SK-N-SH (cell line): ENCODE results near the gene CUBN. TPM values are rescaled to one million over a fixed set of nuclear protein-coding genes. Genes with fewer than 3 reads are reported as not detected.

Experiments used
- CTCF ChIA-PET: fragments of 300-600, 350-600 bp; formaldehyde crosslinking; extraction: SDS; loops from one replicate; lab custom pipeline; 2021; lab: Yijun Ruan, JAX
- POLR2A ChIA-PET: fragments of 350-600 bp; sonication (Branson Sonifier 250); formaldehyde crosslinking; extraction: SDS; loops from one replicate; lab custom pipeline; 2020; ENCODE audit warnings: antibody characterized with exemption, inconsistent platforms; lab: Yijun Ruan, JAX
- DNase-seq: peaks from one replicate; pipeline ENCODE4 v3.0.0; 2012
- H2AFZ ChIP-seq: fragments of 200-600 bp; sonication (generic); 2 replicates; pipeline ENCODE4 v1.8.1; 2016; ENCODE audit warnings: antibody characterized with exemption, mild to moderate bottlenecking, low read depth
- H3F3A ChIP-seq: fragments of 200-600 bp; sonication (generic); replicated peaks from 2 replicates; pipeline ENCODE3; 2016; ENCODE audit warnings: antibody characterized with exemption, mild to moderate bottlenecking; ENCODE audit not compliant: insufficient read depth
- H3K27ac ChIP-seq, 2 experiments: fragments of 200-500 bp in 1 of 2; fragments of 200-600 bp in 1 of 2; sonication (Bioruptor generic) in 1 of 2; sonication (generic), shearing (Covaris generic) in 1 of 2; 2 replicates each; pipeline versions ENCODE4 v1.5.1 to v1.6.1; 2014 to 2016; ENCODE audit warnings: low read depth in 2 of 2, inconsistent platforms in 1 of 2, low read length in 1 of 2, mild to moderate bottlenecking in 1 of 2, mixed read lengths in 1 of 2
- H3K27me3 ChIP-seq: fragments of 200-600 bp; sonication (generic), shearing (Covaris generic); 2 replicates; pipeline ENCODE4 v1.6.1; 2016; ENCODE audit warnings: mixed run types; ENCODE audit not compliant: insufficient read depth
- H3K36me3 ChIP-seq, 2 experiments: fragments of 200-500 bp in 1 of 2; fragments of 200-600 bp in 1 of 2; sonication (Bioruptor generic) in 1 of 2; sonication (generic) in 1 of 2; replicated peaks in 1 of 2; 2 replicates each; pipeline versions ENCODE3 to v1.5.1; 2014 to 2016; ENCODE audit warnings: low read length in 1 of 2, mild to moderate bottlenecking in 1 of 2; ENCODE audit not compliant: insufficient read depth in 2 of 2, control insufficient read depth in 1 of 2
- H3K4me1 ChIP-seq, 2 experiments: fragments of 200-500 bp in 1 of 2; fragments of 200-600 bp in 1 of 2; sonication (Bioruptor generic) in 1 of 2; sonication (generic), shearing (Covaris generic) in 1 of 2; 2 replicates each; pipeline versions ENCODE4 v1.5.1 to v1.6.1; 2014 to 2016; ENCODE audit warnings: low read depth in 1 of 2, low read length in 1 of 2, mixed run types in 1 of 2; ENCODE audit not compliant: insufficient read depth in 2 of 2, control insufficient read depth in 1 of 2
- H3K4me2 ChIP-seq: fragments of 200-600 bp; sonication (generic), shearing (Covaris generic); 2 replicates; pipeline ENCODE4 v1.6.1; 2017; ENCODE audit warnings: mixed run types
- H3K4me3 ChIP-seq, 2 experiments: fragments of 200-500 bp in 1 of 2; fragments of 200-600 bp in 1 of 2; sonication (Bioruptor generic) in 1 of 2; sonication (generic), shearing (Covaris generic) in 1 of 2; 2 replicates each; pipeline versions ENCODE4 v1.5.1 to v1.8.1; 2014 to 2016; ENCODE audit warnings: low read depth in 2 of 2, inconsistent platforms in 1 of 2, low read length in 1 of 2, mild to moderate bottlenecking in 1 of 2, mixed read lengths in 1 of 2, moderate library complexity in 1 of 2
- H3K79me2 ChIP-seq: fragments of 200-600 bp; sonication (generic); 2 replicates; pipeline ENCODE4 v1.8.1; 2017; ENCODE audit warnings: mild to moderate bottlenecking; ENCODE audit not compliant: insufficient read depth
- H3K9ac ChIP-seq: fragments of 200-600 bp; sonication (generic); 2 replicates; pipeline ENCODE4 v1.6.1; 2017; ENCODE audit warnings: mixed run types
- H3K9me2 ChIP-seq: fragments of 200-600 bp; sonication (generic); 2 replicates; pipeline ENCODE4 v1.6.1; 2017; ENCODE audit warnings: mixed run types
- H3K9me3 ChIP-seq: fragments of 200-600 bp; sonication (generic); 2 replicates; pipeline ENCODE4 v1.6.1; 2017; ENCODE audit warnings: mixed run types, mild to moderate bottlenecking, moderate library complexity
- H4K20me1 ChIP-seq: fragments of 200-600 bp; sonication (generic); 2 replicates; pipeline ENCODE4 v1.6.1; 2017; ENCODE audit warnings: mild to moderate bottlenecking, mixed run types; ENCODE audit not compliant: insufficient read depth
- CHD2 ChIP-seq: fragments of 150-350 bp; IDR thresholded peaks from 2 replicates; pipeline ENCODE4 v1.6.1; 2018; ENCODE audit warnings: low read length; ENCODE audit not compliant: partially characterized antibody
- ELF1 ChIP-seq: IDR thresholded peaks from 2 replicates; pipeline ENCODE4 v1.4.0; 2012
- EP300 ChIP-seq, 2 experiments: IDR thresholded peaks; 2 replicates each; pipeline versions ENCODE4 v1.4.0 to v1.6.1; 2012; ENCODE audit warnings: borderline replicate concordance in 1 of 2, low read depth in 1 of 2, low read length in 1 of 2
- EZH2phosphoT487 ChIP-seq: fragments of 200-600 bp; sonication (generic); IDR thresholded peaks from 2 replicates; pipeline ENCODE4 v1.6.1; 2017; ENCODE audit warnings: low read depth, mixed run types, mild to moderate bottlenecking, antibody characterized with exemption, moderate library complexity, borderline replicate concordance
- FOXM1 ChIP-seq: IDR thresholded peaks from 2 replicates; pipeline ENCODE4 v1.4.0; 2012; ENCODE audit warnings: low read depth, mild to moderate bottlenecking
- GABPA ChIP-seq: IDR thresholded peaks from 2 replicates; pipeline ENCODE4 v1.4.0; 2012; ENCODE audit warnings: low read depth, mild to moderate bottlenecking
- JUND ChIP-seq: IDR thresholded peaks from 2 replicates; pipeline ENCODE4 v1.4.0; 2012
- NRF1 ChIP-seq: IDR thresholded peaks from 2 replicates; pipeline ENCODE4 v1.6.1; 2012; ENCODE audit warnings: low read depth, mild to moderate bottlenecking, low read length
- PBX3 ChIP-seq: IDR thresholded peaks from 2 replicates; pipeline ENCODE4; 2012
- POLR2AphosphoS5 ChIP-seq: IDR thresholded peaks from 2 replicates; pipeline ENCODE4 v1.6.1; 2012; ENCODE audit warnings: low read depth, low read length
- RAD21 ChIP-seq: IDR thresholded peaks from 2 replicates; pipeline ENCODE4 v1.6.1; 2012; ENCODE audit warnings: mild to moderate bottlenecking, low read length
- RFX5 ChIP-seq: IDR thresholded peaks from 2 replicates; pipeline ENCODE4 v1.6.1; 2012; ENCODE audit warnings: mild to moderate bottlenecking, improper control_type of control experiment, low read length
- RXRA ChIP-seq: IDR thresholded peaks from 2 replicates; pipeline ENCODE4 v1.4.0; 2012; ENCODE audit warnings: low read depth, mild to moderate bottlenecking, borderline replicate concordance
- SIN3A ChIP-seq: IDR thresholded peaks from 2 replicates; pipeline ENCODE4 v1.6.1; 2012; ENCODE audit warnings: low read depth, mild to moderate bottlenecking, low read length, moderate library complexity, borderline replicate concordance
- SMC3 ChIP-seq: IDR thresholded peaks from 2 replicates; pipeline ENCODE4 v1.6.1; 2012; ENCODE audit warnings: low read depth, low read length, improper control_type of control experiment
- TCF12 ChIP-seq: IDR thresholded peaks from 2 replicates; pipeline ENCODE4 v1.4.0; 2012
- TEAD4 ChIP-seq: IDR thresholded peaks from 2 replicates; pipeline ENCODE4 v1.4.0; 2012; ENCODE audit warnings: mild to moderate bottlenecking, borderline replicate concordance; ENCODE audit not compliant: insufficient read depth
- YY1 ChIP-seq: IDR thresholded peaks from 2 replicates; pipeline ENCODE4 v1.4.0; 2012; ENCODE audit warnings: low read depth, mild to moderate bottlenecking
- WGBS: methylation state at CpG from one replicate; pipeline ENCODE4 v1.1.6; 2017; ENCODE audit warnings: low lambda C conversion rate; 5-methylcytosine and 5-hydroxymethylcytosine counted together
- polyA plus RNA-seq, 3 experiments: library from polyadenylated mRNA; depleted of rRNA; stranded (reverse); fragments of >200 nt; gene quantifications; 2 replicates each; pipeline ENCODE4 v1.2.3, GENCODE V29; 2012
- TF ChIP-seq, protein P1 (sequence below): fragments of 200-600 bp; sonication (generic); IDR thresholded peaks from 2 replicates; pipeline ENCODE4 v1.6.1; 2017; ENCODE audit warnings: antibody characterized with exemption, mild to moderate bottlenecking, moderate library complexity
- TF ChIP-seq, protein P2 (sequence below): IDR thresholded peaks from 2 replicates; pipeline ENCODE4 v1.6.1; 2012; ENCODE audit warnings: mild to moderate bottlenecking, low read depth, low read length, moderate library complexity
- TF ChIP-seq, protein P3 (sequence below): IDR thresholded peaks from 2 replicates; pipeline ENCODE4 v1.4.0; 2012; ENCODE audit warnings: low read depth
- TF ChIP-seq, protein P4 (sequence below): IDR thresholded peaks from 2 replicates; pipeline ENCODE4 v1.4.0; 2012; ENCODE audit warnings: low read depth, borderline replicate concordance

Gene CUBN
- polyA plus RNA-seq, 1 of the 3 experiments (the other 2 are of a cell fraction) = 2.4 TPM

DNA sequence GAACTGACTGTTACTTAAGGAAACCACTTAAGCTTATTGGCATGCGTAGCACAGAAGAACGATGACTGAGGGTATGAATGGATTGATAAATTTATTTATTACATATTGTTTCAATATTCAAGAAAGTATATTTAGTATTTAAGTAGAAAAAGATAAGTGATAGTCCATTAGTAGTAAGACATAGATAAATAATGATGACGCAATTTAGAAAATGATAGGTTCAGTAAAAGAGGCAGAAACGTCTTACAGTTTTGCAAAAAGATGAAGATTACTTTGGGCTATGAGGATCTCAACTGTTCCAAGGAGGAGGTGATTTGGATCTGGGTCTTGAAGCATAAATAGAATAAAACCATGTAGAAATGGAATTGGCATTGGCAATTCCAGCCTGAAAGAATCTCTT is 275.8 kb downstream of the CUBN start:
- Histone ChIP-seq H2AFZ (no peak overlapping the region), H3K4me3 (no peak overlapping the region), H3F3A (peaks cover 37% of the 10 kb centered on the region), H3K27ac (peak overlapping the region; percentile 35 to 50; a peak in 3 of 4 replicates), H3K9me3 (no peaks in the 10 kb centered on the region), H3K4me2 (no peak overlapping the region), H4K20me1 (no peaks in the 10 kb centered on the region), H3K9me2 (no peaks in the 10 kb centered on the region), H3K79me2 (no peaks in the 10 kb centered on the region), H3K27me3 (no peaks in the 10 kb centered on the region), H3K9ac (no peak overlapping the region), H3K36me3 (no peaks in the 10 kb centered on the region), H3K4me1 (peaks cover 22 to 31% of the 10 kb centered on the region in 2 experiments)
- TF ChIP-seq RFX5 (no peak), FOXM1 (no peak), ELF1 (no peak), JUND (no peak), EZH2phosphoT487 (no peak), NRF1 (no peak)
- ChIA-PET POLR2A (no interaction called here), CTCF (interaction anchor here (0.8 to 2.9 kb wide), 16 partner anchors 9 to 576 kb away, joined by 3 to 34 read pairs (median 7); no protein-coding TSS in a partner anchor)
- 92% methylated on average over 4 of the region's 4 CpGs for WGBS
- DNase-seq = no peak

DNA sequence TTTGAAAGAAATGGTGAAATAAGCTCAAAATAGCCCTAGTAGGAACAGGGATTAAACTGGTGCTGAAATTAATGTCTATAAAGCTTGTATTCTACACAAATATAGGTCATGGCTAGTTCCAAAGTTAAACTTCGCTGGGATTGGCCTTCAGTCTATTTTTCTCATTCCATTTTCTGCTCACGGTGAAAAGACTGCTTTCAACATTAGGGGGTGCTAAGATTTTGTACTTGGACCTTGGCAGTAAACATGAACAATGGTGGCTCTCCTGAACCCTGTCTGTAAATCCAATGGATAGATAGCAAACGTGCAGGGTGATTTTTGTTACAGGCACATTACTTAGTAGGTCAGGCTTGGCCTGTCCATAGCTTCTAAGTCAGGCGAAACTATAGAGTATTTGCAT is 276.4 kb downstream of the CUBN start:
- H3K27me3 ChIP-seq = no peaks in the 10 kb centered on the region
- H4K20me1 ChIP-seq = no peaks in the 10 kb centered on the region
- no peaks in the 10 kb centered on the region for H3K9me2 ChIP-seq
- CTCF ChIA-PET = interaction anchor here (0.7 to 2.9 kb wide), 27 partner anchors 9 to 580 kb away, joined by 3 to 34 read pairs (median 4); no protein-coding TSS in a partner anchor
- H3K4me2 ChIP-seq = no peak overlapping the region
- H3F3A ChIP-seq = peaks cover 40% of the 10 kb centered on the region
- no peaks in the 10 kb centered on the region for H3K9me3 ChIP-seq
- no peak overlapping the region for H3K4me3 ChIP-seq
- DNase-seq = peak; percentile 38
- peak overlapping the region; percentile 50 to 58 for H3K27ac ChIP-seq
- H2AFZ ChIP-seq = no peak overlapping the region
- no peaks in the 10 kb centered on the region for H3K36me3 ChIP-seq
- H3K79me2 ChIP-seq = no peaks in the 10 kb centered on the region
- WGBS = 64% methylated on average over 4 of the region's 4 CpGs
- peak overlapping the region; percentile 16; the same call in 1 of the 2 replicates for H3K9ac ChIP-seq
- peaks cover 22 to 38% of the 10 kb centered on the region in 2 experiments for H3K4me1 ChIP-seq
- POLR2A ChIA-PET = interaction anchor here (0.8 kb wide), 1 partner anchor 348 kb away, joined by 3 read pairs; the partner anchor contains the start of gene TRDMT1
- TF ChIP-seq, protein P1, sequence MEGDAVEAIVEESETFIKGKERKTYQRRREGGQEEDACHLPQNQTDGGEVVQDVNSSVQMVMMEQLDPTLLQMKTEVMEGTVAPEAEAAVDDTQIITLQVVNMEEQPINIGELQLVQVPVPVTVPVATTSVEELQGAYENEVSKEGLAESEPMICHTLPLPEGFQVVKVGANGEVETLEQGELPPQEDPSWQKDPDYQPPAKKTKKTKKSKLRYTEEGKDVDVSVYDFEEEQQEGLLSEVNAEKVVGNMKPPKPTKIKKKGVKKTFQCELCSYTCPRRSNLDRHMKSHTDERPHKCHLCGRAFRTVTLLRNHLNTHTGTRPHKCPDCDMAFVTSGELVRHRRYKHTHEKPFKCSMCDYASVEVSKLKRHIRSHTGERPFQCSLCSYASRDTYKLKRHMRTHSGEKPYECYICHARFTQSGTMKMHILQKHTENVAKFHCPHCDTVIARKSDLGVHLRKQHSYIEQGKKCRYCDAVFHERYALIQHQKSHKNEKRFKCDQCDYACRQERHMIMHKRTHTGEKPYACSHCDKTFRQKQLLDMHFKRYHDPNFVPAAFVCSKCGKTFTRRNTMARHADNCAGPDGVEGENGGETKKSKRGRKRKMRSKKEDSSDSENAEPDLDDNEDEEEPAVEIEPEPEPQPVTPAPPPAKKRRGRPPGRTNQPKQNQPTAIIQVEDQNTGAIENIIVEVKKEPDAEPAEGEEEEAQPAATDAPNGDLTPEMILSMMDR = peak; percentile 58
- peak; percentile 64; the same call in 1 of the 2 replicates for TF ChIP-seq YY1
- TF ChIP-seq, protein P2, sequence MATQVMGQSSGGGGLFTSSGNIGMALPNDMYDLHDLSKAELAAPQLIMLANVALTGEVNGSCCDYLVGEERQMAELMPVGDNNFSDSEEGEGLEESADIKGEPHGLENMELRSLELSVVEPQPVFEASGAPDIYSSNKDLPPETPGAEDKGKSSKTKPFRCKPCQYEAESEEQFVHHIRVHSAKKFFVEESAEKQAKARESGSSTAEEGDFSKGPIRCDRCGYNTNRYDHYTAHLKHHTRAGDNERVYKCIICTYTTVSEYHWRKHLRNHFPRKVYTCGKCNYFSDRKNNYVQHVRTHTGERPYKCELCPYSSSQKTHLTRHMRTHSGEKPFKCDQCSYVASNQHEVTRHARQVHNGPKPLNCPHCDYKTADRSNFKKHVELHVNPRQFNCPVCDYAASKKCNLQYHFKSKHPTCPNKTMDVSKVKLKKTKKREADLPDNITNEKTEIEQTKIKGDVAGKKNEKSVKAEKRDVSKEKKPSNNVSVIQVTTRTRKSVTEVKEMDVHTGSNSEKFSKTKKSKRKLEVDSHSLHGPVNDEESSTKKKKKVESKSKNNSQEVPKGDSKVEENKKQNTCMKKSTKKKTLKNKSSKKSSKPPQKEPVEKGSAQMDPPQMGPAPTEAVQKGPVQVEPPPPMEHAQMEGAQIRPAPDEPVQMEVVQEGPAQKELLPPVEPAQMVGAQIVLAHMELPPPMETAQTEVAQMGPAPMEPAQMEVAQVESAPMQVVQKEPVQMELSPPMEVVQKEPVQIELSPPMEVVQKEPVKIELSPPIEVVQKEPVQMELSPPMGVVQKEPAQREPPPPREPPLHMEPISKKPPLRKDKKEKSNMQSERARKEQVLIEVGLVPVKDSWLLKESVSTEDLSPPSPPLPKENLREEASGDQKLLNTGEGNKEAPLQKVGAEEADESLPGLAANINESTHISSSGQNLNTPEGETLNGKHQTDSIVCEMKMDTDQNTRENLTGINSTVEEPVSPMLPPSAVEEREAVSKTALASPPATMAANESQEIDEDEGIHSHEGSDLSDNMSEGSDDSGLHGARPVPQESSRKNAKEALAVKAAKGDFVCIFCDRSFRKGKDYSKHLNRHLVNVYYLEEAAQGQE = no peak
- TF ChIP-seq CHD2 = no peak
- no peak for TF ChIP-seq EZH2phosphoT487
- no peak for TF ChIP-seq RXRA
- TF ChIP-seq NRF1 = no peak
- TF ChIP-seq, protein P3, sequence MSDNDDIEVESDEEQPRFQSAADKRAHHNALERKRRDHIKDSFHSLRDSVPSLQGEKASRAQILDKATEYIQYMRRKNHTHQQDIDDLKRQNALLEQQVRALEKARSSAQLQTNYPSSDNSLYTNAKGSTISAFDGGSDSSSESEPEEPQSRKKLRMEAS = no peak
- TF ChIP-seq RAD21 = peak; percentile 93
- TF ChIP-seq GABPA = no peak
- peak; percentile 77 for TF ChIP-seq SMC3
- TF ChIP-seq EP300 (IDR thresholded peaks at IDR 0.05; ENCODE audit: borderline replicate concordance in 1 of 2, low read depth in 1 of 2, low read length in 1 of 2) = no peak
- TF ChIP-seq ELF1 = no peak
- TF ChIP-seq TCF12 = no peak
- no peak for TF ChIP-seq SIN3A
- TF ChIP-seq POLR2AphosphoS5 = no peak
- no peak for TF ChIP-seq PBX3
- TF ChIP-seq TEAD4 = no peak
- TF ChIP-seq, protein P4, sequence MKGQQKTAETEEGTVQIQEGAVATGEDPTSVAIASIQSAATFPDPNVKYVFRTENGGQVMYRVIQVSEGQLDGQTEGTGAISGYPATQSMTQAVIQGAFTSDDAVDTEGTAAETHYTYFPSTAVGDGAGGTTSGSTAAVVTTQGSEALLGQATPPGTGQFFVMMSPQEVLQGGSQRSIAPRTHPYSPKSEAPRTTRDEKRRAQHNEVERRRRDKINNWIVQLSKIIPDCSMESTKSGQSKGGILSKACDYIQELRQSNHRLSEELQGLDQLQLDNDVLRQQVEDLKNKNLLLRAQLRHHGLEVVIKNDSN = no peak
